Fibroblast of mammary gland (primary cell): ENCODE results near the gene IFI27.
A peak's percentile ranks its signal among the peaks of the same experiment; 100 is the strongest.

Experiments
- DNase-seq: peaks from one replicate; pipeline ENCODE4 v3.0.0-alpha.2; 2010; ENCODE audit warnings: low read depth
- H3K4me3 ChIP-seq: 2 replicates; pipeline ENCODE4 v1.5.1; 2011; ENCODE audit warnings: low read depth, mild to moderate bottlenecking, low read length, moderate library complexity; ENCODE audit not compliant: control insufficient read depth
- TF ChIP-seq, protein P1 (sequence below): conservative IDR thresholded peaks from 2 replicates; pipeline ENCODE4 v1.5.1; 2011; ENCODE audit warnings: low read depth, low read length, inconsistent platforms; ENCODE audit not compliant: control insufficient read depth, insufficient read depth

IFI27 gene

DNA sequence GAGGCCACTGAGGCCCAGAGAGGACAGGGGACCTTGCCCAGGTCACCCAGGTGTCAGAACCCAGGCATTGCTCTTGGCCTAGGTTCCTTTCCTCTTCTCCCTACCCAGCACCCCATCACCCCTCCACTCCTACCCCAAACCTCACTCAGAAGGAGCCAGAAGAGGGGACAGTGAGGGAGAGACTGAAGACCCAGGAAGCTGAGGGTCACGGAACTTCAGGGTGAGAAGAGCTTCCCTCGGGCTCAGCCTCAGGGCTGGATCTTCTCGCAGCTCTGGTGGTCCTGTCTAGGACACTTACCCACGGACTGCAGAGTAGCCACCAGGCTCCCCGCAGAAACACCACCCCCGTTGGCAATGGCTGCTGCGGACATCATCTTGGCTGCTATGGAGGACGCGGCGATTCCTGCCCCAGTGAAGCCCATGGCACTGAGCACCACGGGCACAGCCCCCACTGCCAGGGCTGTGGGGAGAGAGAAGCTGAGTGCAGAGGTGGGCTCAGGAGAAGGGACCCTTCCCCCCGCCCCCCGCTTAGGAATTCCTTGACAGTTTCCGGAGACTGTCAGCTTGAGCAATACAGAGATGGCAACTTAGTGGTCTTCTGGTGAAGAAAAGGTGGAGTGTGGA is 17.8 kb downstream of the IFI27 start:
- TF ChIP-seq, protein P1, sequence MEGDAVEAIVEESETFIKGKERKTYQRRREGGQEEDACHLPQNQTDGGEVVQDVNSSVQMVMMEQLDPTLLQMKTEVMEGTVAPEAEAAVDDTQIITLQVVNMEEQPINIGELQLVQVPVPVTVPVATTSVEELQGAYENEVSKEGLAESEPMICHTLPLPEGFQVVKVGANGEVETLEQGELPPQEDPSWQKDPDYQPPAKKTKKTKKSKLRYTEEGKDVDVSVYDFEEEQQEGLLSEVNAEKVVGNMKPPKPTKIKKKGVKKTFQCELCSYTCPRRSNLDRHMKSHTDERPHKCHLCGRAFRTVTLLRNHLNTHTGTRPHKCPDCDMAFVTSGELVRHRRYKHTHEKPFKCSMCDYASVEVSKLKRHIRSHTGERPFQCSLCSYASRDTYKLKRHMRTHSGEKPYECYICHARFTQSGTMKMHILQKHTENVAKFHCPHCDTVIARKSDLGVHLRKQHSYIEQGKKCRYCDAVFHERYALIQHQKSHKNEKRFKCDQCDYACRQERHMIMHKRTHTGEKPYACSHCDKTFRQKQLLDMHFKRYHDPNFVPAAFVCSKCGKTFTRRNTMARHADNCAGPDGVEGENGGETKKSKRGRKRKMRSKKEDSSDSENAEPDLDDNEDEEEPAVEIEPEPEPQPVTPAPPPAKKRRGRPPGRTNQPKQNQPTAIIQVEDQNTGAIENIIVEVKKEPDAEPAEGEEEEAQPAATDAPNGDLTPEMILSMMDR: no peak
- peak overlapping the region; percentile 63 for H3K4me3 ChIP-seq
- DNase-seq: no peak

DNA sequence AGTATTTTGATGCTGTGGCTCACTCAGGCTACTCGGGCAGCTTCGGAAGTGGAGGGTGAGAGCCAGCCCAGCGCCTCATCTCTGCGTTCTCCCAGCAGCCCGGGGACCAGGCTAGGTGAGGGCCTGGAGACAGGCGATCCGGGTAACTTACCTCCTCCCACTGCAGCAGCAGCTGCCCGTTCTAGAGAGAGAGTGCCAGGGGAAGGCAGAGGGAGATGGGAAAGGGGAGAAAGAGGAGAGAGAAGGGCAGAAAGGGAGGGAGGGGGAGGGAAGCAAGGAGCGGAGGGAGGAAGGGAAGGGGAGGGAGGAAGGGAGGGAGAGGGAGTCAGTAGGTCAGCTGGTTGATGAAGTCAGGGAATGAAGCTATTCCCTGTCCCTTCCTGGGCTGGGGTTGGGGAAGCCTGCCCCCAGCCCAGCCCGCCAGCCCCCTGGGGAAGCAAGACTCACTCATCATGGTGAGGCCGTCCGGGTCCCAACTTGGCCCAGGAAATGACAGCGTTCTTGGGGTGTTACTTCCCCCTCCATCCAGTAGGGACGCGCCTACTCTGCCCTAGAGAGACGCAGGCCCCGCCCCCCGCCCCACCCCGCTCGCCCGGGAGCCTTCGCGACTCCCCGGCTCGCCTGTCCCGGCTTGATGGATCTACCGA is 18.7 kb downstream of the IFI27 start, which contains the start of gene IFI27L2:
Gene IFI27L2 (minus strand): TSS at position 494 of the 647 bp plus-strand sequence. CDS start 40 bp downstream, at position 454.
- peak within 1 kb of the TSS; percentile 63 for H3K4me3 ChIP-seq
- TF ChIP-seq, protein P1: peak; percentile 24
- peak; percentile 82 for DNase-seq

DNA sequence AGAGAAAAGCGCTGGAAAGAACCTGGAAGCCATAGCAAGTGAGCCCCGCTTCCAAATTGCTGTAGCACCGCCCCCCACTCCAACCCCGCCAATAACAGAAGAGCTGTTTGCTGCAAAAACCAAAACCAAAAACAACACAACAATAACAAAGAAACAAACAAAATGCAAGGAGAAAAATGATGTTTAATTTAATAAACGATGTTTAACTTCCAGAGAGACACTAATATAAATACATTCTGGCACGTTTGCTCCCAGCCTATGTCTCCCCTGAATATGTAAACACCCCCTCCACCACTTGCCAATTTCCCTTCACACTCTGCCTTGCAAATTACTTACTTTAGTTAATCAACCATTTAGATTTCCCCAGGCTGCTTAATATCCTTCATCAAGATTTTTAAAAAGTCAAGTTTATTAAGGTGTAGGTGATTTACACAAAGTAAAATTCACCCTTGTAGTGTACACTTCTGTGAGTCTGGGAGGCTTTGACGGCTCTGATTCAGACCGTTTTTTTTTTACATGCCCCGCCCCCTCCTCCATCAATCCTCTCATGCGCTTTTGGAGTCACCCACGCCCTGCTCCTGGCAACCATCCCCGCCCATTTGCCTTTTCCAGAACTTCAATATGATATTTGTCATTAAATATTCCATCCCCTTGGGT is 19.4 kb downstream of the IFI27 start:
- peak overlapping the region; percentile 63 for H3K4me3 ChIP-seq
- TF ChIP-seq, protein P1: no peak
- DNase-seq: peak; percentile 75

DNA sequence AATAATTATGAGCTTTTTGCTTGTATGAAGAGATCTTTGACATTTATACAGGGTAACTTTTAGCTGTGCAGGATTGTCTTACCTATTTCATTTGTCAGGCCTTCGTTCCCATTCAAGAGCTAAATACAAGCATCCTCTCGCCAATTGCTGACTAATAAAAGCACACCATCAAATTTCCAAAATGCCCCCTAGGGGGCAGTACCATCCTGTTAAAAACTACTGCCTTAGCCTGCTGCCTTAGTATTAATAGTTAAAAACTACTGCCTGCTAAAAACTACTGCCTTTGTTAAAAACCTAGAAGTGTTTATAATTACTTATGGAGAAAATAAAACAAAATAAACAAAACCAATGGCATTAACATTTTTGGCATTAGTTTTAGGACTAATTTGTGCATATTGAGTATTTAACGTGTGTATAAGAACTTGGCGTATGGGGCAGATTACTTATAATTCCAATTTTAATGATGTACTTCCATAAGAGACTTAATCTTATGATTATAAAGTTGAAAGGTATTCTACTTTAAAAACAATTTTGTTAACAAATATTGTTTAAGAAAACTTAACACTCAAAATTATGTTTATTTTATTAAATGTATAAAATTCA is 21.9 kb downstream of the IFI27 start:
- no peak overlapping the region for H3K4me3 ChIP-seq
- peak; percentile 75 for DNase-seq
- TF ChIP-seq, protein P1: peak; percentile 78

DNA sequence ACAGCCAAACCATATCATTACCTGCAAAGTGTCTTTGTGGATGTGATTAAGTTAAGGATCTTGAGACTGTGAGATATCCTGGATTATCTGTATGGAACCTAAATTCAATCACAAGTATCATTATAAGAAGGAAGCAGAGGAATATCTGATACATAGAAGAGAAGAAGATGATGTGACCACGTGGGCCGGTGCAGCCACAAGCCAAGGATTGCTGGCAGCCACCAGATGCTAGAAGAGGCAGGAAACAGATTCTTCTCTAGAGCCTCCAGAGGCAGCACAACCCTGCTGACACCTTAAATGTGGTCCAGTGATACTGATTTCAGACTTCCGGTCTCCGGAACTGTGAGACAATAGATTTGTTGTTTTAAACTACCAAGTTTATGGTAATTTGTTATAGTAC is 24.9 kb downstream of the IFI27 start:
- TF ChIP-seq, protein P1: no peak
- H3K4me3 ChIP-seq: no peak overlapping the region
- DNase-seq: no peak

DNA sequence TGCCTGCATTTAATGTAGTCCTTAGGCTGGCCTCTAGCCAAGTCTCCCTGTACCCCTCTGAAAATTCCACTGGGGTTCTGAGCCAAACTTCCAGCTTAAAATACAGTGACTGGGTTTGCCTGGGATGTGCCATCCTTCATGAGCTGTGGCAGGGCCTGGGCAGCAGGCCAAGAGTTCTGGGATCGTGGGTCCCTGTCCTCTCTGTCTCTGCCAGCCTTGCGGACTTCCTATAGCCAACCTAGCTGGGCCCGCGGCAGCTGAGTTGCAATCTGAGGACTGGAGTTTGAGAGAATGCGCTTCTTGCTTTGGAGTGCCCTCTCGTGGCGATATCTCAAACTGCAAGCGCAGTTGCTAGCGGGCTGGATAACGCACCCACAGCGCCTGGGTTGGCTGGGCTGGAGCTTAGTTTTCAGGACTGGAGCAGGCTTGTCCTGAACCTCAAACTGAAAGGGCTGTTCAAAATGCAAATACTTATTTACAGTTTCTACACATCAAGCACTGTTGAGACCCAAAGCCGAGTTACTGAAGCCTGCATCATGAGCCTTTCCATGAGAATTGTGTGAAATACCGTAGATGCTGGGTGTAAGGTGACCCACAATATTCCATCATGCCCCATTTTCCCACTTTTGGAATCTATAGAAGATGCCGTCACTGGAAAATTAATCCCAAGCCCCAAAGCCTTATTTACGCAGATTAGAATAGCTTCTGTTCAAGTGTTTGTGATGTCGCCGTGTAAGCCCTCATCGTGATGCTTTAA is 26.2 kb downstream of the IFI27 start:
- peak; percentile 80 for DNase-seq
- H3K4me3 ChIP-seq: no peak overlapping the region
- TF ChIP-seq, protein P1: peak; percentile 98
